ENCODE data around the gene SLC43A3.

SLC43A3 gene

DNA sequence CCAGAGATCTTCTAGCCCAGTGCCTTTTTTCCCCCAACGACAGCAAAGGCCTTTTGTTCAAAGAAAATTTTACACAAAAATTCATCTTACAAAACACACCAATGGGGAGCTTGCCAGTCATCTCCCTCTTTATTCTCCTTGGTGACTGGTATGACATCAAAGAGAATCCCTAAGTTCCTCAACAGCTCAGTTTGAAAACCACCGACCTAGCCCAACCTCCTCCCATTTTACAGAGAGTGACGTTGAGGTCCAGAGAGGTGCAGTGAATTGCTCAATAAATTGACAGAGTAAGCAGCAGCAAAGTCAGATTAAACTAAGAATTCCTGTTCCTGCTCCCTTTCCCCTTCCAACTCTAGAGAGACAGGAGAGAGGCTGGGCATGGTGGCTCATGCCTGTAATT is 7.8 kb downstream of the SLC43A3 start:
- DNase-seq, result no peak
- Histone ChIP-seq H3K27me3 (ENCODE audit: insufficient read depth, low read depth, severe bottlenecking) (peaks cover 22% of the 10 kb centered on the region), H3K36me3 (no peaks in the 10 kb centered on the region), H3K9me3 (ENCODE audit: severe bottlenecking) (no peaks in the 10 kb centered on the region), H3K4me3 (ENCODE audit: low read depth, low read length) (no peak overlapping the region), H3K27ac (no peak overlapping the region)
- TF ChIP-seq, protein P1, sequence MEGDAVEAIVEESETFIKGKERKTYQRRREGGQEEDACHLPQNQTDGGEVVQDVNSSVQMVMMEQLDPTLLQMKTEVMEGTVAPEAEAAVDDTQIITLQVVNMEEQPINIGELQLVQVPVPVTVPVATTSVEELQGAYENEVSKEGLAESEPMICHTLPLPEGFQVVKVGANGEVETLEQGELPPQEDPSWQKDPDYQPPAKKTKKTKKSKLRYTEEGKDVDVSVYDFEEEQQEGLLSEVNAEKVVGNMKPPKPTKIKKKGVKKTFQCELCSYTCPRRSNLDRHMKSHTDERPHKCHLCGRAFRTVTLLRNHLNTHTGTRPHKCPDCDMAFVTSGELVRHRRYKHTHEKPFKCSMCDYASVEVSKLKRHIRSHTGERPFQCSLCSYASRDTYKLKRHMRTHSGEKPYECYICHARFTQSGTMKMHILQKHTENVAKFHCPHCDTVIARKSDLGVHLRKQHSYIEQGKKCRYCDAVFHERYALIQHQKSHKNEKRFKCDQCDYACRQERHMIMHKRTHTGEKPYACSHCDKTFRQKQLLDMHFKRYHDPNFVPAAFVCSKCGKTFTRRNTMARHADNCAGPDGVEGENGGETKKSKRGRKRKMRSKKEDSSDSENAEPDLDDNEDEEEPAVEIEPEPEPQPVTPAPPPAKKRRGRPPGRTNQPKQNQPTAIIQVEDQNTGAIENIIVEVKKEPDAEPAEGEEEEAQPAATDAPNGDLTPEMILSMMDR (IDR thresholded peaks at IDR 0.05; ENCODE audit: low read depth, low read length), result no peak

DNA sequence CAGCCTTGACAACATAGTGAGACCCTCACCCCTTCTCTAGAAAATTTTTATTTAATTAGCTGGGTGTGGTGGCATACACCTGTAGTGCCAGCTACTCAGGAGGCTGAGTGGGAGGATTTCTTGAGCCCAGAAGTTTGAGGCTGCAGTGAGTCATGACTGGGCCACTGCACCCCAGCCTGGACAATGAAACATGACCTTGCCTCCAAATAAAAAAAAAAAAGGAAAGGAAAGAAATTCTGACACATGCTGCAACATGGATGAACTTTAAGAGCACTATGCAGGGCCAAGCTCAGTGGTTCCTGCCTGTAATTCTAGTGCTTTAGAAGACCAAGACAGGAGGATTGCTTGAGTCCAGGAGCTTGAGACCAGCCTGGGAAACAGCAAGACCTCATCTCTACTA is 8.8 kb downstream of the SLC43A3 start:
- no peak overlapping the region for H3K4me3 ChIP-seq (ENCODE audit: low read depth, low read length)
- TF ChIP-seq, protein P1 (IDR thresholded peaks at IDR 0.05; ENCODE audit: low read depth, low read length), result no peak
- DNase-seq, result no peak
- H3K36me3 ChIP-seq, result no peaks in the 10 kb centered on the region
- no peak overlapping the region for H3K27ac ChIP-seq
- no peaks in the 10 kb centered on the region for H3K9me3 ChIP-seq (ENCODE audit: severe bottlenecking)
- peaks cover 32% of the 10 kb centered on the region for H3K27me3 ChIP-seq (ENCODE audit: insufficient read depth, low read depth, severe bottlenecking)

GRCh38 chr11:57417056-57417455 is 9.9 kb downstream of the SLC43A3 start:
- DNase-seq, result no peak
- Histone ChIP-seq H3K36me3 (no peaks in the 10 kb centered on the region), H3K9me3 (ENCODE audit: severe bottlenecking) (no peaks in the 10 kb centered on the region), H3K27ac (no peak overlapping the region), H3K4me3 (ENCODE audit: low read depth, low read length) (no peak overlapping the region), H3K27me3 (ENCODE audit: insufficient read depth, low read depth, severe bottlenecking) (peaks cover 35% of the 10 kb centered on the region)
- TF ChIP-seq, protein P1 (IDR thresholded peaks at IDR 0.05; ENCODE audit: low read depth, low read length), result no peak

- no peaks in the 10 kb centered on the region for H3K36me3 ChIP-seq
- no peak overlapping the region for H3K4me3 ChIP-seq (ENCODE audit: low read depth, low read length)
- H3K27me3 ChIP-seq (ENCODE audit: insufficient read depth, low read depth, severe bottlenecking), result peaks cover 32% of the 10 kb centered on the region
- no peak for DNase-seq
- TF ChIP-seq, protein P1 (IDR thresholded peaks at IDR 0.05; ENCODE audit: low read depth, low read length), result no peak
- H3K27ac ChIP-seq, result no peak overlapping the region
- H3K9me3 ChIP-seq (ENCODE audit: severe bottlenecking), result no peaks in the 10 kb centered on the region
Measured at GRCh38 chr11:57416436-57416835, 10.5 kb downstream of the SLC43A3 start.

- DNase-seq, result no peak
- Histone ChIP-seq H3K27ac (no peak overlapping the region), H3K27me3 (ENCODE audit: insufficient read depth, low read depth, severe bottlenecking) (peaks cover 35% of the 10 kb centered on the region), H3K4me3 (ENCODE audit: low read depth, low read length) (no peak overlapping the region), H3K9me3 (ENCODE audit: severe bottlenecking) (no peaks in the 10 kb centered on the region), H3K36me3 (no peaks in the 10 kb centered on the region)
- TF ChIP-seq, protein P1 (IDR thresholded peaks at IDR 0.05; ENCODE audit: low read depth, low read length), result no peak
Measured at GRCh38 chr11:57414612-57415212, 12.2 kb downstream of the SLC43A3 start.

DNA sequence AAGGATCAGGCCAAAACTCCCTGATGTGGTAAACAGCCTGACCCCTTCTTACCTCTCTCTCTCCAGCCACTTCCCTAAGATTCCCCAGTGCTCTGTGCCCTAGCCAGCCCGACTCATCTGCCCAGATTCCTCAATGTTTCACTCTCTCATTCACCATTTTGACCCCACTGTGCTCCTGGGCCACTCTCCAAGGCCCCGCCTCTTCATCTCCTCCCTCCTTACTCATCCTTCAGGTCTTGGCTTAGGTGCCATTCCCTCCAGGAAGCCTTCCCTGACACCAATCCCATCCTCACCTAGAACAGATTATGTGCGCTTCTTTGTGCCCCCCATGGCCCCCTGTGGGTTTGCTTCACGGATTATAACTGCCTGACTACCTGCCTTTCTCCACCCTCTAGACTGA is 13.2 kb downstream of the SLC43A3 start:
- DNase-seq, result no peak
- Histone ChIP-seq H3K27ac (no peak overlapping the region), H3K9me3 (ENCODE audit: severe bottlenecking) (no peaks in the 10 kb centered on the region), H3K4me3 (ENCODE audit: low read depth, low read length) (no peak overlapping the region), H3K36me3 (no peaks in the 10 kb centered on the region), H3K27me3 (ENCODE audit: insufficient read depth, low read depth, severe bottlenecking) (peaks cover 36% of the 10 kb centered on the region)
- TF ChIP-seq, protein P1 (IDR thresholded peaks at IDR 0.05; ENCODE audit: low read depth, low read length), result no peak
